ENCODE results near the gene ACTRT2. TPM values are rescaled to one million over a fixed set of nuclear protein-coding genes. Genes with fewer than 3 reads are reported as not detected.

Gene ACTRT2
- total RNA-seq, 2 experiments from 2014 or later: not detected

GRCh38 chr1:3040004-3040403 lies 18.7 kb downstream of the ACTRT2 start:
- Mint-ChIP-seq H3K27ac (no peak overlapping the region), H3K9me3 (no peaks in the 10 kb centered on the region), H3K4me3 (no peak overlapping the region), H3K27me3 (peaks cover 5% of the 10 kb centered on the region), H3K4me1 (peaks cover 2% of the 10 kb centered on the region), H3K36me3 (ENCODE audit: low read depth) (no peaks in the 10 kb centered on the region)
- ChIA-PET POLR2A (no interaction called here), CTCF (no interaction called here)
- no peak for DNase-seq

- no peaks in the 10 kb centered on the region for H3K9me3 Mint-ChIP-seq
- peaks cover 12% of the 10 kb centered on the region for H3K27me3 Mint-ChIP-seq
- ChIA-PET CTCF (no interaction called here), POLR2A (no interaction called here)
- no peaks in the 10 kb centered on the region for H3K36me3 Mint-ChIP-seq (ENCODE audit: low read depth)
- DNase-seq: no peak
- H3K4me3 Mint-ChIP-seq: no peak overlapping the region
- H3K4me1 Mint-ChIP-seq: no peaks in the 10 kb centered on the region
- no peak overlapping the region for H3K27ac Mint-ChIP-seq
These were observed 21.2 kb downstream of the ACTRT2 start for GRCh38 chr1:3042481-3042880.

DNA sequence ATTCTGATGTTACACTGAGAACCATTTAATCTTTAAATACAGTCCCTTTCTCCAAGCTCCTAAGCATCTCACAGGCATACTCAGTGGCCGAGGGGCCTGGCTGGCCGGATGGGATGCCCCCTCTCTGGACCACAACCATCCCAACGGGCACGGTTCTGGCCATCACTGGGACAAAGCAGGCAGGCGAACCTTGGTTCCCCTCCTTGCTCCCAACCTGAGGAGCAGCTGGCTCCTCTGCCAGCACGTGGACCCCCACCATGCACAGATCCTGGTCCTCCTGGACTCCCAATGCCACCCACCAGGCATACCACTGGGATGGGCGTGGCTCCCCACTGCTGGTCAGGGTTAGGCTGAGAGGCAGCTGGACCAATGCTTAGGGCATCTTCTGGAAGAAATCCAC lies 27.9 kb downstream of the ACTRT2 start:
- Mint-ChIP-seq H3K36me3 (ENCODE audit: low read depth) (no peaks in the 10 kb centered on the region), H3K4me3 (no peak overlapping the region), H3K27ac (no peak overlapping the region), H3K27me3 (peaks cover 15% of the 10 kb centered on the region), H3K4me1 (no peaks in the 10 kb centered on the region), H3K9me3 (peaks cover 2% of the 10 kb centered on the region)
- no peak for DNase-seq
- ChIA-PET POLR2A (no interaction called here), CTCF (no interaction called here)

- POLR2A ChIA-PET: no interaction called here
- no peak overlapping the region for H3K27ac Mint-ChIP-seq
- H3K36me3 Mint-ChIP-seq (ENCODE audit: low read depth): no peaks in the 10 kb centered on the region
- no peaks in the 10 kb centered on the region for H3K4me1 Mint-ChIP-seq
- DNase-seq: no peak
- CTCF ChIA-PET: no interaction called here
- no peak overlapping the region for H3K4me3 Mint-ChIP-seq
- H3K9me3 Mint-ChIP-seq: peaks cover 2% of the 10 kb centered on the region
- H3K27me3 Mint-ChIP-seq: peaks cover 10% of the 10 kb centered on the region
These were observed 28.6 kb downstream of the ACTRT2 start for GRCh38 chr1:3049905-3050304.

GRCh38 chr1:3050603-3051002 lies 29.3 kb downstream of the ACTRT2 start:
- Mint-ChIP-seq H3K9me3 (peaks cover 2% of the 10 kb centered on the region), H3K27ac (no peak overlapping the region), H3K4me1 (no peaks in the 10 kb centered on the region), H3K27me3 (peaks cover 10% of the 10 kb centered on the region), H3K4me3 (no peak overlapping the region), H3K36me3 (ENCODE audit: low read depth) (no peaks in the 10 kb centered on the region)
- ChIA-PET POLR2A (no interaction called here), CTCF (no interaction called here)
- DNase-seq: no peak

GRCh38 chr1:3051270-3052268 lies 30.3 kb downstream of the ACTRT2 start:
- Mint-ChIP-seq H3K27ac (no peak overlapping the region), H3K4me3 (no peak overlapping the region), H3K4me1 (no peaks in the 10 kb centered on the region), H3K36me3 (ENCODE audit: low read depth) (no peaks in the 10 kb centered on the region), H3K27me3 (peaks cover 6% of the 10 kb centered on the region), H3K9me3 (peaks cover 2% of the 10 kb centered on the region)
- no peak for DNase-seq
- ChIA-PET CTCF (no interaction called here), POLR2A (no interaction called here)

DNA sequence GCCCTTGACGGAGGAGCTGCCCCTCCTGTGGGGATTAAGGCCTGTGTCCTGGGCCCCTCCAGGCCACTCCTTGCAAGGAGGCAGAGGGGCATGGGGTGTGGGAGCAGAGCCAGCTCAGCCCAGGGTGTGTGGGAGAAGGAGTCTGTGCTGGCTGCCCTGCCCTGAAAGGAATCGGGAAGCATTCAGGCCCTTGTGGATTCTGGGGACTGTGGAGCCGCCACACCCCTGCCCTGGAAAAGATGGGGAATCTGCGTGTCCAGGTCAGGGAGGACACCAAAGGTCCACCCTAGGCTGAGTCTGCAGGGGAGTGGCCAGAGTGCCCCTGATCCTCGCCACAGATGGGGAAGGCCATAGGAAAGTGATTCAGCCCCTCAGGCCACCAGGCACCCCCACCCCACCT lies 31.2 kb downstream of the ACTRT2 start:
- no peak overlapping the region for H3K4me3 Mint-ChIP-seq
- H3K36me3 Mint-ChIP-seq (ENCODE audit: low read depth): no peaks in the 10 kb centered on the region
- no peak for DNase-seq
- ChIA-PET POLR2A (no interaction called here), CTCF (no interaction called here)
- peaks cover 3% of the 10 kb centered on the region for H3K27me3 Mint-ChIP-seq
- H3K27ac Mint-ChIP-seq: no peak overlapping the region
- H3K4me1 Mint-ChIP-seq: no peaks in the 10 kb centered on the region
- H3K9me3 Mint-ChIP-seq: peaks cover 2% of the 10 kb centered on the region

GRCh38 chr1:3053366-3053980 lies 32.2 kb downstream of the ACTRT2 start:
- H3K36me3 Mint-ChIP-seq (ENCODE audit: low read depth): no peaks in the 10 kb centered on the region
- no peak for DNase-seq
- no peak overlapping the region for H3K27ac Mint-ChIP-seq
- ChIA-PET CTCF (no interaction called here), POLR2A (no interaction called here)
- no peak overlapping the region for H3K4me3 Mint-ChIP-seq
- peaks cover 2% of the 10 kb centered on the region for H3K9me3 Mint-ChIP-seq
- no peaks in the 10 kb centered on the region for H3K4me1 Mint-ChIP-seq
- no peaks in the 10 kb centered on the region for H3K27me3 Mint-ChIP-seq

DNA sequence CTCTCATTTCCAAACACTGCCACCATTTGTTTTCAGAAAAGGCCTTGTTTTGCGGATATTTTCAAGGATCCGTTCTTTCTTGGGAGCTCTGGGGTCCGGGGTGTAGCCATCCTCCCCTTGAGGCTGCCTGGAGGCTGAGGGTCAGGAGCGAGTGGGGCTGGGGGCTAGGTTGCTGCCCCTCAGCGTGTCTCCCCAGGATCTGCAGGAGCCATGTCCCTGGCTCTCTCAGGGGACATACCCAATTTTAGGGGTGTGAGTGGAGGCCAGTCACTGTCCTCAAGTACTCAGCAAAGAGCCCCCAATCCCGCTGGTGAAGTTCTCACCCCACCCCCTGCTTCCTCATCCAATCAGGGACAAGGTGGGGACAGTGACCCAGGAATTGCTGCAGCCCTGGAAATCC lies 32.7 kb downstream of the ACTRT2 start:
- Mint-ChIP-seq H3K4me3 (no peak overlapping the region), H3K4me1 (no peaks in the 10 kb centered on the region), H3K9me3 (peaks cover 2% of the 10 kb centered on the region), H3K27ac (no peak overlapping the region), H3K27me3 (no peaks in the 10 kb centered on the region), H3K36me3 (ENCODE audit: low read depth) (no peaks in the 10 kb centered on the region)
- ChIA-PET POLR2A (no interaction called here), CTCF (no interaction called here)
- no peak for DNase-seq

GRCh38 chr1:3054474-3054873 lies 33.2 kb downstream of the ACTRT2 start:
- H3K4me3 Mint-ChIP-seq: no peak overlapping the region
- H3K9me3 Mint-ChIP-seq: peaks cover 2% of the 10 kb centered on the region
- ChIA-PET CTCF (no interaction called here), POLR2A (no interaction called here)
- no peak overlapping the region for H3K27ac Mint-ChIP-seq
- DNase-seq: no peak
- H3K27me3 Mint-ChIP-seq: no peaks in the 10 kb centered on the region
- no peaks in the 10 kb centered on the region for H3K4me1 Mint-ChIP-seq
- no peaks in the 10 kb centered on the region for H3K36me3 Mint-ChIP-seq (ENCODE audit: low read depth)

DNA sequence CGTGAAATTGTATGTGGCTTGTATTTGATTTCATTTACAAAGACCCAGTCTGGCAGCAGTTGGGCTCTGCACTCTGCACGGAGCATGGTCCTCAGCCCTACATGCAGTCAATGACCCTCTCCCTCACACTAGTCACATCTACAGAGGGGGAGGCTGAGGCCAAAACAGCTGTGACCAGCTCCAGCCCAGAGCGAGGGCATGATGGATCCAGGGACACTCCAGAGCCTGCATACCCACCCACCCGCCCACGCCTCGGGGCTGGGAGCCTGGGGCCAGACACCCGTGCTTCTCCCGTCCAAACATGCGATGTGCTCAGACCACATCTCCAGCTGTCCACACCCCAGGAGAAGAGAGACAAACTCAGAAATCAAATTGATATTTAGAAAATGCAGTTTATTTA lies 33.8 kb downstream of the ACTRT2 start:
- peaks cover 2% of the 10 kb centered on the region for H3K9me3 Mint-ChIP-seq
- no peaks in the 10 kb centered on the region for H3K4me1 Mint-ChIP-seq
- H3K27me3 Mint-ChIP-seq: no peaks in the 10 kb centered on the region
- CTCF ChIA-PET: no interaction called here
- H3K4me3 Mint-ChIP-seq: no peak overlapping the region
- H3K27ac Mint-ChIP-seq: no peak overlapping the region
- POLR2A ChIA-PET: no interaction called here
- no peaks in the 10 kb centered on the region for H3K36me3 Mint-ChIP-seq (ENCODE audit: low read depth)
- DNase-seq: no peak

GRCh38 chr1:3056641-3057040 lies 35.4 kb downstream of the ACTRT2 start:
- no peak for DNase-seq
- no peak overlapping the region for H3K27ac Mint-ChIP-seq

DNA sequence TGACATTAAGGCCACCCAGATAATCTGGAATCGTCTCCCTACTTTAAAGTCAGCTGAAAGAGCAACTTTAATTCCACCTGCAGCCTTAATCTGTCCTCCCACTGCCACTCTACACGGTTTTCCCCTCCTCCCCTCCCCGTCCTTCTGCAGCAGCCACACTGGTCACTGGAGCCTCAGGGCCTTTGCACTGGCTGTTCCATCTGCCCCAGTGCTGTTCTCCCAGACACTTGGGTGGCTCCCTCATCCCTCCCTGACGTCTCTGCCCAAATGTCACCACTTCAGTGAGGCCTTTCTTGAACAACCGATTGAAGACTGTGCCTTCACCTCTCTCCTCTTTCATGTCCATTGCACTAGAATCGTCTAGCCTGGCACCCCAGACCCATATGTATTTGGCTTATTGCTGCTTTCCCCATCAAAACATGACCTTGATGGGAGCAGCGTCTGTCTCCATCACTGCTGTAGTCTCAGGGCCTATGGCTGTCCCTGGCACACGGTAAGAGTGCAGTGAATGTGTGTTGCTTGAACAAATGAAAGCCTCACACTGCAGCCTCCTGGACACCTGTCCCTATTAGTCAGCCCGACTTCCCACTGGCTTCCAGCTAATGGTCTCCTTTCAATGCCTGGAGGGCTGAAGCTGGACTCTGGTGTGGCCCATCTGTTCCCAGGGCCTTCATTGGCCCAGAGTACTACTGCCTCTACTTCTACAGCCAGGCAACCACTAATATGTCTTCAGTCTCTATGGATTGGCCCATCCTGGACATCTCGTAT lies 37.2 kb downstream of the ACTRT2 start:
- Mint-ChIP-seq H3K9me3 (no peaks in the 10 kb centered on the region), H3K4me1 (no peaks in the 10 kb centered on the region), H3K27ac (no peak overlapping the region), H3K4me3 (no peak overlapping the region), H3K36me3 (ENCODE audit: low read depth) (no peaks in the 10 kb centered on the region), H3K27me3 (no peaks in the 10 kb centered on the region)
- POLR2A ChIA-PET: no interaction called here
- CTCF ChIA-PET: no interaction called here
- DNase-seq: no peak

More at GRCh38 chr1:3056641-3057040, 35.4 kb downstream of the ACTRT2 start:
- no peaks in the 10 kb centered on the region for H3K27me3 Mint-ChIP-seq
- ChIA-PET POLR2A (no interaction called here), CTCF (no interaction called here)
- H3K9me3 Mint-ChIP-seq: peaks cover 2% of the 10 kb centered on the region
- H3K4me1 Mint-ChIP-seq: no peaks in the 10 kb centered on the region
- no peaks in the 10 kb centered on the region for H3K36me3 Mint-ChIP-seq (ENCODE audit: low read depth)
- H3K4me3 Mint-ChIP-seq: no peak overlapping the region

Measured in activated CD4-positive, alpha-beta T cell treated with anti-CD3 and anti-CD28 coated beads, Interleukin-2, amount 10 ng/mL, durations not matched to agents 7 days and 5 days (primary cell).